HCT116 (cell line): ENCODE data around the gene SLC18B1. TPM values are rescaled to one million over a fixed set of nuclear protein-coding genes. Genes with fewer than 3 reads are reported as not detected.

Experiments
- ATAC-seq: fragments of 200-7000 bp; cut with Tn5 transposase; 2 replicates; pipeline ENCODE4 v1.9.1; 2020; ENCODE audit warnings: mild to moderate bottlenecking, moderate library complexity
- BruUV-seq: library from RNA; stranded (reverse); fragments of 400-500 nt; replicated peaks from 2 replicates; lab custom pipeline; 2021; lab: Mats Ljungman, UMichigan
- CTCF ChIA-PET: fragments of 300-600 bp; sonication (Branson Sonifier 250); formaldehyde crosslinking; loops from one replicate; lab custom pipeline; 2021; ENCODE audit warnings: antibody characterized with exemption; lab: Charles Lee
- POLR2A ChIA-PET: fragments of 300-600, 350-600 bp; sonication (Branson Sonifier 250); formaldehyde crosslinking; loops from one replicate; lab custom pipeline; 2021; ENCODE audit warnings: antibody characterized with exemption; lab: Charles Lee
- RAD21 ChIA-PET, 2 experiments: fragments of 300-600 bp; sonication (Branson Sonifier 250); formaldehyde crosslinking; loops; one replicate each; lab custom pipeline; 2023; ENCODE audit warnings: low total read pairs in 2 of 2; ENCODE audit not compliant: uncharacterized antibody in 2 of 2, unreplicated experiment in 2 of 2, low non-redundant PET in 1 of 2; lab: Charles Lee
- DNase-seq: peaks from one replicate; pipeline ENCODE4 v3.0.0-alpha.2; 2010; ENCODE audit warnings: low read depth, low spot score
- H2AFZ ChIP-seq: fragments of 200-600 bp; shearing (Covaris generic), sonication (generic); 2 replicates; pipeline ENCODE4 v1.6.1; 2017; ENCODE audit warnings: low read depth, mixed run types, mixed read lengths, antibody characterized with exemption, low read length; ENCODE audit not compliant: poor library complexity, severe bottlenecking
- H3K27ac ChIP-seq: 2 replicates; pipeline ENCODE4 v1.5.1; 2012; ENCODE audit warnings: low read depth, low read length
- H3K27me3 ChIP-seq: fragments of 200-600 bp; sonication (generic); 2 replicates; pipeline ENCODE4 v1.6.1; 2016; ENCODE audit warnings: mixed run types, low read length, mixed read lengths; ENCODE audit not compliant: insufficient read depth
- H3K36me3 ChIP-seq, 2 experiments: fragments of 200-500 bp in 1 of 2; fragments of 200-600 bp in 1 of 2; sonication (Bioruptor generic) in 1 of 2; sonication (generic) in 1 of 2; 2 replicates each; pipeline versions ENCODE4 v1.5.1 to v1.6.1; 2014 to 2016; ENCODE audit warnings: low read length in 2 of 2, inconsistent platforms in 1 of 2, mixed read lengths in 1 of 2, mixed run types in 1 of 2; ENCODE audit not compliant: insufficient read depth in 2 of 2, control insufficient read depth in 1 of 2
- H3K4me1 ChIP-seq, 2 experiments: fragments of 200-600 bp in 1 of 2; sonication (generic) in 1 of 2; 2 replicates each; pipeline versions ENCODE4 v1.5.1 to v1.6.1; 2012 to 2017; ENCODE audit warnings: low read length in 2 of 2, inconsistent platforms in 1 of 2, mild to moderate bottlenecking in 1 of 2, mixed read lengths in 1 of 2, mixed run types in 1 of 2, moderate library complexity in 1 of 2; ENCODE audit not compliant: insufficient read depth in 2 of 2, control insufficient read depth in 1 of 2
- H3K4me2 ChIP-seq: fragments of 200-600 bp; sonication (generic); 2 replicates; pipeline ENCODE4 v1.6.1; 2017; ENCODE audit warnings: mixed run types, low read length, mixed read lengths
- H3K4me3 ChIP-seq, 2 experiments: fragments of 200-600 bp in 1 of 2; sonication (generic) in 1 of 2; replicated peaks in 1 of 2; 2 replicates each; pipeline ENCODE4 v1.5.1; 2011 to 2016; ENCODE audit warnings: low read length in 2 of 2, control low read depth in 1 of 2, low read depth in 1 of 2, mild to moderate bottlenecking in 1 of 2, mixed read lengths in 1 of 2, mixed run types in 1 of 2
- H3K79me2 ChIP-seq: fragments of 200-600 bp; sonication (generic); 2 replicates; pipeline ENCODE4 v1.6.1; 2017; ENCODE audit warnings: mild to moderate bottlenecking, mixed run types, low read length, moderate library complexity, mixed read lengths; ENCODE audit not compliant: insufficient read depth
- H3K9ac ChIP-seq: fragments of 200-600 bp; sonication (generic); 2 replicates; pipeline ENCODE4 v1.6.1; 2016; ENCODE audit warnings: low read length, mixed read lengths
- H3K9me2 ChIP-seq: fragments of 200-600 bp; sonication (generic), shearing (Covaris generic); 2 replicates; pipeline ENCODE4 v1.6.1; 2017; ENCODE audit warnings: mixed run types, mild to moderate bottlenecking, moderate library complexity; ENCODE audit not compliant: insufficient read depth
- H3K9me3 ChIP-seq, 2 experiments: fragments of 200-500 bp in 1 of 2; fragments of 200-600 bp in 1 of 2; sonication (Bioruptor generic) in 1 of 2; sonication (generic) in 1 of 2; 2 replicates each; pipeline ENCODE4 v1.6.1; 2014 to 2017; ENCODE audit warnings: low read length in 2 of 2, mixed read lengths in 2 of 2, inconsistent platforms in 1 of 2, low read depth in 1 of 2, mild to moderate bottlenecking in 1 of 2, mixed run types in 1 of 2, moderate library complexity in 1 of 2; ENCODE audit not compliant: control insufficient read depth in 1 of 2, insufficient read depth in 1 of 2
- H4K20me1 ChIP-seq: fragments of 200-600 bp; sonication (generic), shearing (Covaris generic); 2 replicates; pipeline ENCODE4 v1.6.1; 2017; ENCODE audit warnings: mixed run types, mild to moderate bottlenecking, moderate library complexity; ENCODE audit not compliant: insufficient read depth
- EZH2phosphoT487 ChIP-seq: fragments of 200-600 bp; IDR thresholded peaks from 2 replicates; pipeline ENCODE4 v1.6.1; 2018; ENCODE audit warnings: antibody characterized with exemption, borderline replicate concordance
- RAD21 ChIP-seq: IDR thresholded peaks from 2 replicates; pipeline ENCODE4 v1.6.1; 2012; ENCODE audit warnings: low read depth, mild to moderate bottlenecking
- YY1 ChIP-seq: IDR thresholded peaks from 2 replicates; pipeline ENCODE4 v1.6.1; 2011; ENCODE audit warnings: low read length, low read depth, moderate library complexity, mild to moderate bottlenecking; ENCODE audit not compliant: insufficient replicate concordance; ENCODE audit errors: extremely low read depth
- intact Hi-C: fragments of 100-400 bp; cut with micrococcal nuclease; formaldehyde crosslinking; loops from 2 replicates; pipeline ENCODE4 v1.10.0; 2022
- total RNA-seq: library from RNA; stranded (reverse); gene quantifications from one replicate; pipeline ENCODE4 v1.2.1, GENCODE V29; 2021; ENCODE audit not compliant: unreplicated experiment
- TF ChIP-seq, protein P1 (sequence below), 3 experiments: fragments of 200-600 bp in 1 of 3; sonication (generic) in 1 of 3; IDR thresholded peaks in 2 of 3; conservative IDR thresholded peaks in 1 of 3; 2 replicates each; pipeline ENCODE4 v1.5.1; 2012 to 2017; ENCODE audit warnings: low read depth in 2 of 3, low read length in 2 of 3, antibody characterized with exemption in 1 of 3, borderline replicate concordance in 1 of 3, control low read depth in 1 of 3, mild to moderate bottlenecking in 1 of 3, mixed read lengths in 1 of 3, mixed run types in 1 of 3, moderate library complexity in 1 of 3; ENCODE audit not compliant: insufficient read depth in 1 of 3
- TF ChIP-seq, protein P2 (sequence below): IDR thresholded peaks from 2 replicates; pipeline ENCODE4 v1.6.1; 2011; ENCODE audit warnings: mild to moderate bottlenecking, low read length, moderate library complexity; ENCODE audit not compliant: insufficient replicate concordance; ENCODE audit errors: extremely low read depth
- TF ChIP-seq, protein P3 (sequence below): IDR thresholded peaks from 2 replicates; pipeline ENCODE4 v1.6.1; 2012

The SLC18B1 gene
- total RNA-seq, 1 experiment from 2014 or later: 18.1 TPM

DNA sequence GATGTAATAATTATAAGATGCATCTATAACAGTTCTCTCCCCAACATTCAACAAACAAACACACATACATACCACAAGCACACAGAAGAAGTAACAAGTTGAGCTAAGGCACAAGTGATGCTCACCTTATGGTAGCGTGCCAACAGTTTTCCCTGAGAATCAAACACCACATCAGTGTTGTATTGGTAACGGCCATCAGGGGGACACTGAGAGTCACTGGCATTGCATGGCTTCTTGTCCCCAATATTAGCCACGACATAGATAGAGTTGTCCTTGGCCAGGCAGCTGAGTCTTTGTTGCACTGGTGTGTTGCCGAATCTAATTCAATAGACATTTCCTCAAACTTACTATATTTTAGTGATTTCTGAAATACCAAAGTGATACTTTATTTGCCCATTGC lies 69.8 kb downstream of the SLC18B1 start:
- no peaks in the 10 kb centered on the region for H3K79me2 ChIP-seq
- no peaks in the 10 kb centered on the region for H3K27me3 ChIP-seq
- H3K9ac ChIP-seq: no peak overlapping the region
- TF ChIP-seq RAD21 (0 out of 2 replicates have a peak, but pooled peaks have one; percentile 12), YY1 (no peak), EZH2phosphoT487 (no peak)
- TF ChIP-seq, protein P1, sequence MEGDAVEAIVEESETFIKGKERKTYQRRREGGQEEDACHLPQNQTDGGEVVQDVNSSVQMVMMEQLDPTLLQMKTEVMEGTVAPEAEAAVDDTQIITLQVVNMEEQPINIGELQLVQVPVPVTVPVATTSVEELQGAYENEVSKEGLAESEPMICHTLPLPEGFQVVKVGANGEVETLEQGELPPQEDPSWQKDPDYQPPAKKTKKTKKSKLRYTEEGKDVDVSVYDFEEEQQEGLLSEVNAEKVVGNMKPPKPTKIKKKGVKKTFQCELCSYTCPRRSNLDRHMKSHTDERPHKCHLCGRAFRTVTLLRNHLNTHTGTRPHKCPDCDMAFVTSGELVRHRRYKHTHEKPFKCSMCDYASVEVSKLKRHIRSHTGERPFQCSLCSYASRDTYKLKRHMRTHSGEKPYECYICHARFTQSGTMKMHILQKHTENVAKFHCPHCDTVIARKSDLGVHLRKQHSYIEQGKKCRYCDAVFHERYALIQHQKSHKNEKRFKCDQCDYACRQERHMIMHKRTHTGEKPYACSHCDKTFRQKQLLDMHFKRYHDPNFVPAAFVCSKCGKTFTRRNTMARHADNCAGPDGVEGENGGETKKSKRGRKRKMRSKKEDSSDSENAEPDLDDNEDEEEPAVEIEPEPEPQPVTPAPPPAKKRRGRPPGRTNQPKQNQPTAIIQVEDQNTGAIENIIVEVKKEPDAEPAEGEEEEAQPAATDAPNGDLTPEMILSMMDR (IDR thresholded peaks at IDR 0.05 in 2 of 3, conservative IDR thresholded peaks at IDR 0.05 in 1 of 3; ENCODE audit: borderline replicate concordance in 1 of 3, insufficient read depth in 1 of 3, low read depth in 2 of 3, low read length in 2 of 3): peak in 1 of 3 experiments; percentile 50; a peak in 2 of 6 replicates
- TF ChIP-seq, protein P2, sequence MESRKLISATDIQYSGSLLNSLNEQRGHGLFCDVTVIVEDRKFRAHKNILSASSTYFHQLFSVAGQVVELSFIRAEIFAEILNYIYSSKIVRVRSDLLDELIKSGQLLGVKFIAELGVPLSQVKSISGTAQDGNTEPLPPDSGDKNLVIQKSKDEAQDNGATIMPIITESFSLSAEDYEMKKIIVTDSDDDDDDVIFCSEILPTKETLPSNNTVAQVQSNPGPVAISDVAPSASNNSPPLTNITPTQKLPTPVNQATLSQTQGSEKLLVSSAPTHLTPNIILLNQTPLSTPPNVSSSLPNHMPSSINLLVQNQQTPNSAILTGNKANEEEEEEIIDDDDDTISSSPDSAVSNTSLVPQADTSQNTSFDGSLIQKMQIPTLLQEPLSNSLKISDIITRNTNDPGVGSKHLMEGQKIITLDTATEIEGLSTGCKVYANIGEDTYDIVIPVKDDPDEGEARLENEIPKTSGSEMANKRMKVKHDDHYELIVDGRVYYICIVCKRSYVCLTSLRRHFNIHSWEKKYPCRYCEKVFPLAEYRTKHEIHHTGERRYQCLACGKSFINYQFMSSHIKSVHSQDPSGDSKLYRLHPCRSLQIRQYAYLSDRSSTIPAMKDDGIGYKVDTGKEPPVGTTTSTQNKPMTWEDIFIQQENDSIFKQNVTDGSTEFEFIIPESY: no peak
- TF ChIP-seq, protein P3, sequence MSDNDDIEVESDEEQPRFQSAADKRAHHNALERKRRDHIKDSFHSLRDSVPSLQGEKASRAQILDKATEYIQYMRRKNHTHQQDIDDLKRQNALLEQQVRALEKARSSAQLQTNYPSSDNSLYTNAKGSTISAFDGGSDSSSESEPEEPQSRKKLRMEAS: no peak
- H3K4me3 ChIP-seq: no peak overlapping the region
- RAD21 ChIA-PET: no interaction called here
- H3K4me1 ChIP-seq: no peaks in the 10 kb centered on the region
- H3K9me2 ChIP-seq: no peaks in the 10 kb centered on the region
- intact Hi-C loops: no loop called here
- no peak overlapping the region for H2AFZ ChIP-seq
- no TSS peak for BruUV-seq
- no peak overlapping the region for H3K27ac ChIP-seq
- no peaks in the 10 kb centered on the region for H3K36me3 ChIP-seq
- no peak overlapping the region for H3K4me2 ChIP-seq
- H3K9me3 ChIP-seq: no peaks in the 10 kb centered on the region
- ATAC-seq: peak; percentile 84
- DNase-seq: no peak
- no peaks in the 10 kb centered on the region for H4K20me1 ChIP-seq
- POLR2A ChIA-PET: no interaction called here
- CTCF ChIA-PET: interaction anchor here (1.0 kb wide), 1 partner anchor 14 kb away, joined by 5 read pairs; the partner anchor contains the start of gene VNN1
